HG02852 (cell line): ENCODE measurements around the gene BDKRB2.

Experiments
- ATAC-seq: cut with Tn5 transposase; IDR thresholded peaks from one replicate; pipeline ENCODE4 v1.9.1; 2021; ENCODE audit warnings: mild to moderate bottlenecking, moderate library complexity; ENCODE audit not compliant: unreplicated experiment

BDKRB2 gene

GRCh38 chr14:96268431-96269358 is 64.1 kb downstream of the BDKRB2 start:
- ATAC-seq = no peak

GRCh38 chr14:96269359-96269710 is 64.7 kb downstream of the BDKRB2 start:
- no peak for ATAC-seq

GRCh38 chr14:96270565-96271420 is 66.2 kb downstream of the BDKRB2 start:
- no peak for ATAC-seq

- no peak for ATAC-seq
These were observed 66.8 kb downstream of the BDKRB2 start for GRCh38 chr14:96271421-96271762.

- no peak for ATAC-seq
These were observed 68.3 kb downstream of the BDKRB2 start for GRCh38 chr14:96272777-96273473.

GRCh38 chr14:96273629-96274028 is 69.0 kb downstream of the BDKRB2 start:
- no peak for ATAC-seq

- no peak for ATAC-seq
These were observed 69.5 kb downstream of the BDKRB2 start for GRCh38 chr14:96274122-96274521.

- ATAC-seq = no peak
These were observed 69.9 kb downstream of the BDKRB2 start for GRCh38 chr14:96274543-96274942.

GRCh38 chr14:96275177-96276112 is 70.8 kb downstream of the BDKRB2 start:
- ATAC-seq = no peak

- no peak for ATAC-seq
These were observed 73.3 kb downstream of the BDKRB2 start for GRCh38 chr14:96277890-96278289.

GRCh38 chr14:96279564-96279963 is 74.9 kb downstream of the BDKRB2 start:
- ATAC-seq = no peak

GRCh38 chr14:96280104-96280503 is 75.5 kb downstream of the BDKRB2 start:
- no peak for ATAC-seq

- ATAC-seq = no peak
These were observed 76.8 kb downstream of the BDKRB2 start for GRCh38 chr14:96281486-96281885.

- ATAC-seq = no peak
These were observed 79.4 kb downstream of the BDKRB2 start for GRCh38 chr14:96284008-96284407.

- no peak for ATAC-seq
These were observed 79.8 kb downstream of the BDKRB2 start for GRCh38 chr14:96284430-96284829.

GRCh38 chr14:96285667-96286066 is 81.0 kb downstream of the BDKRB2 start:
- ATAC-seq = no peak

- ATAC-seq = no peak
These were observed 81.6 kb downstream of the BDKRB2 start for GRCh38 chr14:96286251-96286650.

GRCh38 chr14:96287856-96288255 is 83.2 kb downstream of the BDKRB2 start:
- no peak for ATAC-seq
